Loucy (cell line): Measurements from ENCODE around the gene LIPI.

Experiments used
- CTCF ChIP-seq: fragments of 200-600 bp; sonication (generic); conservative IDR thresholded peaks from 2 replicates; pipeline ENCODE4 v1.5.1; 2014; ENCODE audit warnings: mild to moderate bottlenecking, antibody characterized with exemption, low read length
- EZH2phosphoT487 ChIP-seq: fragments of 200-600 bp; IDR thresholded peaks from 2 replicates; pipeline ENCODE4 v1.6.1; 2018; ENCODE audit warnings: antibody characterized with exemption, mild to moderate bottlenecking, moderate library complexity, borderline replicate concordance

GRCh38 chr21:14115646-14116045 lies 95.1 kb downstream of the LIPI start:
- TF ChIP-seq CTCF (no peak), EZH2phosphoT487 (no peak)
